HG03432 (cell line): ENCODE results near the gene SLC9B1.
A peak's percentile ranks its signal among the peaks of the same experiment; 100 is the strongest.
"Not testable (repeated sequence)": the region's sequence is repeated elsewhere in the genome, so short reads cannot be mapped to it uniquely, and the experiment has no call there.

Experiments used
- ATAC-seq: cut with Tn5 transposase; IDR thresholded peaks from one replicate; pipeline ENCODE4 v1.9.1; 2021; ENCODE audit warnings: mild to moderate bottlenecking, moderate library complexity; ENCODE audit not compliant: unreplicated experiment

Gene SLC9B1

GRCh38 chr4:103012060-103012459 is 7.4 kb downstream of the SLC9B1 start:
- ATAC-seq = no peak

- ATAC-seq = no peak
Observed at GRCh38 chr4:103011378-103012025, 8.0 kb downstream of the SLC9B1 start.

- no peak for ATAC-seq
Observed at GRCh38 chr4:103010804-103011203, 8.7 kb downstream of the SLC9B1 start.

GRCh38 chr4:103008875-103009729 is 10.4 kb downstream of the SLC9B1 start:
- peak; percentile 88 for ATAC-seq

- no peak for ATAC-seq
Observed at GRCh38 chr4:103002551-103002950, 17.0 kb downstream of the SLC9B1 start.

- no peak for ATAC-seq
Observed at GRCh38 chr4:102994803-102995202, 24.7 kb downstream of the SLC9B1 start.

- not testable (repeated sequence) for ATAC-seq
Observed at GRCh38 chr4:102993985-102994384, 25.5 kb downstream of the SLC9B1 start.

- peak; percentile 54 for ATAC-seq
Observed at GRCh38 chr4:102988429-102989020, 31.0 kb downstream of the SLC9B1 start.

GRCh38 chr4:102981005-102981404 is 38.5 kb downstream of the SLC9B1 start:
- ATAC-seq = no peak

- ATAC-seq = not testable (repeated sequence)
Observed at GRCh38 chr4:102961813-102962212, 57.7 kb downstream of the SLC9B1 start.

- ATAC-seq = no peak
Observed at GRCh38 chr4:102959496-102959895, 60.0 kb downstream of the SLC9B1 start.

GRCh38 chr4:102945066-102945465 is 74.4 kb downstream of the SLC9B1 start:
- no peak for ATAC-seq

GRCh38 chr4:102938063-102938462 is 81.4 kb downstream of the SLC9B1 start:
- ATAC-seq = not testable (repeated sequence)

- no peak for ATAC-seq
Observed at GRCh38 chr4:102935716-102936115, 83.8 kb downstream of the SLC9B1 start.

- ATAC-seq = not testable (repeated sequence)
Observed at GRCh38 chr4:102919697-102920096, 99.8 kb downstream of the SLC9B1 start.

GRCh38 chr4:102918859-102919258 is 100.6 kb downstream of the SLC9B1 start:
- no peak for ATAC-seq

GRCh38 chr4:102901804-102902203 is 117.7 kb downstream of the SLC9B1 start:
- ATAC-seq = no peak

GRCh38 chr4:102897610-102898009 is 121.9 kb downstream of the SLC9B1 start:
- ATAC-seq = not testable (repeated sequence)

- ATAC-seq = not testable (repeated sequence)
Observed at GRCh38 chr4:102896547-102896946, 123.0 kb downstream of the SLC9B1 start.

GRCh38 chr4:102889866-102890265 is 129.6 kb downstream of the SLC9B1 start:
- not testable (repeated sequence) for ATAC-seq

GRCh38 chr4:102888570-102888969 is 130.9 kb downstream of the SLC9B1 start:
- ATAC-seq = not testable (repeated sequence)

- no peak for ATAC-seq
Observed at GRCh38 chr4:102883278-102883677, 136.2 kb downstream of the SLC9B1 start.
